GM13977 (cell line): Measurements from ENCODE around the gene DLL4.
"Not testable (repeated sequence)": the region's sequence is repeated elsewhere in the genome, so short reads cannot be mapped to it uniquely, and the experiment has no call there.

Source experiments
- DNase-seq: peaks from one replicate; pipeline ENCODE4 v3.0.0; 2012; ENCODE audit warnings: low spot score
- in situ Hi-C: fragments of 300-500 bp; cut with MboI; formaldehyde crosslinking; loops from one replicate; pipeline ENCODE4 v1.12.0; 2022; ENCODE audit warnings: low sequenced_read_pairs, low pct_unique_long_range_greater_than_20kb, mixed read lengths, inconsistent platforms; ENCODE audit not compliant: unreplicated experiment
- TF ChIP-seq, protein P1 (sequence below): IDR thresholded peaks from 2 replicates; pipeline ENCODE4 v1.5.1; 2012; ENCODE audit warnings: mild to moderate bottlenecking, control low read depth; ENCODE audit not compliant: insufficient read depth; ENCODE audit errors: extremely low read depth, missing control alignments

The DLL4 gene

DNA sequence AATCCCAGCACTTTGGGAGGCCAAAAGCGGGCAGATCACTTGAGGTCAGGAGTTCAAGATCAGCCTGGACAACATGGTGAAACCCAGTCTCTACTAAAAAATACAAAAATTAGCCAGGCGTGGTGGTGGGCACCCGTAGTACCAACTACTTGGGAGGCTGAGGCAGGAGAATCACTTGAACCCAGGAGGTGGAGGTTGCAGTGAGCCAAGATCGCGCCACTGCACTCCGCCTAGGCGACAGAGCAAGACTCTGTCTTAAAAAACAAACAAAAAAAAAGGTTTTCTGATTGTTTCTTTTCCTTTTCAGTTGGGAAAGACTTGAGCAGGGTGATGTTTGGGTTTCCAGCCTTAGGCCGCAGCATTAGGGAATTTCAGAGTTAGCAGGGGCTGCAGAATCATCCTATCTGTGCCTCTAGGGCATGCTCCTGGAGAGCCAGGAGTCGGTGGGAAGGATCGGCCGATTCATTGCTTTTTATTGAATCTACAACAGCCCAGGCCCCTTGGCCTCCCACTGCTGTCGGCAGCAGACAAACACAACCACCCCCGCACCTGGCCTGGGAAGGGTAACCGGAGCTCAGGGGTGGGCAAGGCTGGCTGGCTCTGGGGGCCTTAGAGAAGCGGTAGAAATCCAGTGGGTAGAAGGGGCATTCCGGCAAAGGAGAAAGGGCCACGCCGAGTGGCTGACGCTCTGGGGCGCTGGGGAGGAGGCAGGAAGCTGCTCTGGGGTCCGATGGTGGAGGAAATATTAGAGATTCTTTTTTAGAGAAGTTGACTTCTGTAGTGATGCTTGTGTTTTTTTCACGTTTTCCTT lies 30.4 kb downstream of the DLL4 start:
- DNase-seq, result peak; percentile 51
- TF ChIP-seq, protein P1, sequence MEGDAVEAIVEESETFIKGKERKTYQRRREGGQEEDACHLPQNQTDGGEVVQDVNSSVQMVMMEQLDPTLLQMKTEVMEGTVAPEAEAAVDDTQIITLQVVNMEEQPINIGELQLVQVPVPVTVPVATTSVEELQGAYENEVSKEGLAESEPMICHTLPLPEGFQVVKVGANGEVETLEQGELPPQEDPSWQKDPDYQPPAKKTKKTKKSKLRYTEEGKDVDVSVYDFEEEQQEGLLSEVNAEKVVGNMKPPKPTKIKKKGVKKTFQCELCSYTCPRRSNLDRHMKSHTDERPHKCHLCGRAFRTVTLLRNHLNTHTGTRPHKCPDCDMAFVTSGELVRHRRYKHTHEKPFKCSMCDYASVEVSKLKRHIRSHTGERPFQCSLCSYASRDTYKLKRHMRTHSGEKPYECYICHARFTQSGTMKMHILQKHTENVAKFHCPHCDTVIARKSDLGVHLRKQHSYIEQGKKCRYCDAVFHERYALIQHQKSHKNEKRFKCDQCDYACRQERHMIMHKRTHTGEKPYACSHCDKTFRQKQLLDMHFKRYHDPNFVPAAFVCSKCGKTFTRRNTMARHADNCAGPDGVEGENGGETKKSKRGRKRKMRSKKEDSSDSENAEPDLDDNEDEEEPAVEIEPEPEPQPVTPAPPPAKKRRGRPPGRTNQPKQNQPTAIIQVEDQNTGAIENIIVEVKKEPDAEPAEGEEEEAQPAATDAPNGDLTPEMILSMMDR, result no peak
- in situ Hi-C loops, result no loop called here

DNA sequence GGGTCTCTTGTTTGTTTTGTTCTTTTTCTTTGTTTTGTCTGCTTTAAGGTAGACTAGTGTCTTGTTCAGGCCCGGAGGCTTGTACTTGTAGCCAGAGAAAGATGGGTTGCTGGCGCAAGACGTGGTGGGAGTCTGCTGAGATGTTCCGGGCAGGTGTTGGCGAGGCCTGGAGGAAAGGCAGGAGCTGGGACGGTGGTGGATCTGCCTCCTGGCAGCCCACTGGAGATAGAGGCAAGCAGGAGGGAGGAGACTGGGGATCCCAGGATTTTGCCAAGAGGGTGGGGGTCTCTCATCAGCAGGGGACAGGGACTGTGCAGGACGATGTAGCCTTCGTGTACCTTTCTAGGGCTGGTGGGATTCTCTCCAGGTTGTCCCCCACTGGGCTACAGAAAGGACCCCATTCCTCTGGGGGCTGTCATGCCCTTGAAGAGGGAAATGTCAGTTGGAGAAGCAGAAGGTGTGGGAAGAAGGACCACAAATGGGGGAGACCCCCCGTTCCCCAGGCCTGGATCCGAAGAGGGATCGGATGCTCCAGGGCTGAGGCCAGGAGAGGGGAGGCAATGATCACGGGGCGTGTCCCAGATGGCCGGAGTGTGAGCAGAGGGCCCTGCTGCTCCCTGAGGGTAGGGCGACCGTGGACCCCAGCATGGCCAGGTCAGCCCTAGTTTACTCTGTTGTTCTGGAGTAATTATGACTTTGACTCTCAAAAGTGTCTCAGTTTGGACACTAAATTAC lies 31.2 kb downstream of the DLL4 start:
- in situ Hi-C loops, result no loop called here
- DNase-seq, result no peak
- TF ChIP-seq, protein P1, result no peak

DNA sequence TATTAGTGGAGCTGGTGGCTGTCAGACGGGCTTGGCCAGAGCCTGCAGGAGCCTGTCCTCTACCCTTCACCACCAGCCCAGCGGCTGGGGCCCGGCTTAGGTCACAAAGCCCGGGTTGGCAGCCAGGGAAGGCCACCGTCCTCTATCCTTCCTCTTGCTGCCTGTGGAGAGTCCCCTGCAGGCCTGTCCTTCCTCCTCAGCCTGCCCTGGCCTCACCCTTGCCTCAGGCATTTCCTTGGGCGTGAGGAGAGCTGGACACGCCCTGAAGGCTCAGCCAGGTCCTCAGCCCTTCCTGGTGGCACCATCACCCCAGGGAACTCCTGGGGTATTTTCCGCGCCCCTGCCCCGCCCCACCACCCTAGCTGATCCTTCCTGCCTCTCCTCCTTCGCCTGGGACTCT lies 31.8 kb downstream of the DLL4 start:
- TF ChIP-seq, protein P1, result no peak
- in situ Hi-C loops, result no loop called here
- no peak for DNase-seq

DNA sequence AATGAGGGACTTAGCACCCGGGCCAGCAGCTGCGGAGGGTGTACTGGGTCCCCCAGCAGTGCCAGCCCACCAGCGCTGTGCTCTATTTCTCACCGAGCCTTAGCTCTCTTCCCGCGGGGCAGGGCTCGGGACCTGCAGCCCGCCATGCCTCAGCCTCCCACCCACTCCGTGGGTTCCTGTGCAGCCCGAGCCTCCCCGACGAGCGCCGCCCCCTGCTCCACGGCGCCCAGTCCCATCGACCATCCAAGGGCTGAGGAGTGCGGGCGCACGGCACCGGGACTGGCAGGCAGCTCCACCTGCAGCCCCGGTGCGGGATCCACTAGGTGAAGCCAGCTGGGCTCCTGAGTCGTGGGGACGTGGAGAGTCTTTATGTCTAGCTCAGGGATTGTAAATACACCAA lies 32.6 kb downstream of the DLL4 start:
- in situ Hi-C loops, DNase-seq: not testable (repeated sequence)

DNA sequence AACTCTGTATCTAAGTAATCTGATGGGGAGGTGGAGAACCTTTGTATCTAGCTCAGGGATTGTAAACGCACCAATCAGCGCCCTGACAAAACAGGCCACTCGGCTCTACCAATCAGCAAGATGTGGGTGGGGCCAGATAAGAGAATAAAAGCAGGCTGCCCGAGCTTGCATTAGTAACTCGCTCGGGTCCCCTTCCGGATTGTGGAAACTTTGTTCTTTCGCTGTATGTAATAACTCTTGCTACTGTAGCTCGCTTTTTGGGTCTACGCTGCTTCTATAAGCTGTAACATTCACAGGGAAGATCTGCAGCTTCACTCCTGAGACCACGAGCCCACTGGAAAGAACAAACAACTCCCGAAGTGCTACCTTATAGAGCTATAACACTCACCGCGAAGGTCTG lies 33.2 kb downstream of the DLL4 start:
- in situ Hi-C loops, DNase-seq: not testable (repeated sequence)

DNA sequence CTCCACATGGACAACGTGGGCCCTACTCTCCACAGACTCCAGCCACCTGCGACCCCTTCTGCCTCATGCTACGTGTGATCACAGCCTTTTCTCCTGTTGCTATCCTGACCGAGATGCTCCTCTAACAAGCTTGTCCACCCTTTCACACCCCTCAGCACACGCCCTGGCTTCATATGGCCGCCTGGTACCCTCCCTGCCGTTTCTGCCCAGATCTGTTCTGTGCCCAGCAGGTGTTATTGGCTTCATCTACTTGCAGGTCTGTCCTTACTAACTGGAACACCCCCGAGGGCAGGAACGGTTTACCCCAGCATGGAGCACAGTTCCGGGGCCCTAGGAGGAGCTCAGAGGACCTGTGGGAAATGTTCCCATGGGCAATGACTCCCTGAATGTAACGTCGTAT lies 34.1 kb downstream of the DLL4 start:
- TF ChIP-seq, protein P1, result no peak
- DNase-seq, result no peak
- in situ Hi-C loops, result no loop called here

DNA sequence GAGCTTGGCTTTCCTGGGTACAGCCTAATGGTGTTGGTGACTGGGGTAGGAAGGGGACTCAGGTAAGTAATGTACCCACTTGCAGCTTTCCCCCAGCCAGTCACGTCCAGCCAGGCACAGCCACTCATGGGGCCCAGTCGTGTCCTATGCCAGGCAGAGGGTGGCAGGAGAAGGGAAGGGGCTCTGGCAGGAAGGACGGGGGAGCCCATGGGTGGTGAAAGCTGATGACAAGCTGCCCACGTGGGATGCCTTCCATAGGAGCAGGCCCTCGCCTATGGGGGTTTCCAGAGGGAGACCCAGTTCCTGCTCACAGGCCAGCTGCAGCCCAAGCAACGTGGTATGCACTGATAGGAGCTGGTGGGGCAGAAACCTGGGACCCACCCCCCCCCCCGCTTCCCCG lies 34.9 kb downstream of the DLL4 start:
- TF ChIP-seq, protein P1, result no peak
- no peak for DNase-seq
- in situ Hi-C loops, result no loop called here
